H9 (cell line): Measurements from ENCODE around the gene NXN. TPM values are rescaled to one million over a fixed set of nuclear protein-coding genes. Genes with fewer than 3 reads are reported as not detected.

Source experiments
- DNase-seq: peaks from one replicate; pipeline ENCODE4 v3.0.0-alpha.2; 2017
- H2AFZ ChIP-seq: one replicate; pipeline ENCODE4 v1.6.1; 2013; ENCODE audit warnings: mild to moderate bottlenecking, low read length, control low read depth, moderate library complexity
- H2AK5ac ChIP-seq: 2 replicates; pipeline ENCODE4 v1.6.1; 2013; ENCODE audit warnings: low read length, control low read depth, mixed read lengths; ENCODE audit not compliant: insufficient read length
- H2BK120ac ChIP-seq: one replicate; pipeline ENCODE4 v1.6.1; 2013; ENCODE audit warnings: low read depth, mild to moderate bottlenecking, low read length, control low read depth, inconsistent platforms; ENCODE audit not compliant: poor library complexity, severe bottlenecking
- H2BK12ac ChIP-seq: 2 replicates; pipeline ENCODE4 v1.6.1; 2013; ENCODE audit warnings: low read length, control low read depth, mixed read lengths, low read depth; ENCODE audit not compliant: insufficient read length
- H2BK15ac ChIP-seq: 2 replicates; pipeline ENCODE4 v1.6.1; 2013; ENCODE audit warnings: low read depth, low read length, control low read depth
- H2BK20ac ChIP-seq: one replicate; pipeline ENCODE4 v1.6.1; 2013; ENCODE audit warnings: low read depth, mild to moderate bottlenecking, low read length, control low read depth, inconsistent platforms; ENCODE audit not compliant: poor library complexity, severe bottlenecking
- H2BK5ac ChIP-seq: 2 replicates; pipeline ENCODE4 v1.6.1; 2013; ENCODE audit warnings: low read length, control low read depth, mixed read lengths; ENCODE audit not compliant: insufficient read length
- H3K14ac ChIP-seq: 2 replicates; pipeline ENCODE4 v1.6.1; 2013; ENCODE audit warnings: low read length, control low read depth; ENCODE audit not compliant: insufficient read depth
- H3K18ac ChIP-seq: 2 replicates; pipeline ENCODE4 v1.6.1; 2013; ENCODE audit warnings: low read depth, mild to moderate bottlenecking, mixed read lengths, low read length, control low read depth; ENCODE audit not compliant: insufficient read length
- H3K23ac ChIP-seq: 2 replicates; pipeline ENCODE4 v1.6.1; 2013; ENCODE audit warnings: low read length, control low read depth, mixed read lengths, low read depth; ENCODE audit not compliant: insufficient read length
- H3K23me2 ChIP-seq: 2 replicates; pipeline ENCODE4 v1.6.1; 2013; ENCODE audit warnings: low read depth, mild to moderate bottlenecking, mixed read lengths, low read length, control low read depth; ENCODE audit not compliant: insufficient read length, poor library complexity, severe bottlenecking
- H3K27ac ChIP-seq: 2 replicates; pipeline ENCODE4 v1.5.1; 2013; ENCODE audit warnings: low read length, control low read depth, mixed read lengths, low read depth; ENCODE audit not compliant: insufficient read length
- H3K27me3 ChIP-seq: 2 replicates; pipeline ENCODE4 v1.6.1; 2013; ENCODE audit warnings: low read length, control low read depth, inconsistent platforms; ENCODE audit not compliant: insufficient read depth
- H3K4ac ChIP-seq: 2 replicates; pipeline ENCODE4 v1.6.1; 2013; ENCODE audit warnings: low read depth, mild to moderate bottlenecking, control low read depth, inconsistent platforms, low read length, moderate library complexity
- H3K4me1 ChIP-seq: 2 replicates; pipeline ENCODE4 v1.6.1; 2013; ENCODE audit warnings: low read length, control low read depth, inconsistent platforms; ENCODE audit not compliant: insufficient read depth
- H3K4me2 ChIP-seq: 2 replicates; pipeline ENCODE4 v1.6.1; 2013; ENCODE audit warnings: low read length, control low read depth, mixed read lengths; ENCODE audit not compliant: insufficient read length, insufficient read depth
- H3K56ac ChIP-seq: 2 replicates; pipeline ENCODE4 v1.6.1; 2013; ENCODE audit warnings: low read depth, mild to moderate bottlenecking, mixed read lengths, low read length, control low read depth; ENCODE audit not compliant: insufficient read length
- H3K79me1 ChIP-seq: 2 replicates; pipeline ENCODE4 v1.6.1; 2013; ENCODE audit warnings: low read depth, mild to moderate bottlenecking, moderate library complexity, low read length, control low read depth, inconsistent platforms; ENCODE audit not compliant: insufficient read depth, poor library complexity, severe bottlenecking
- H3K79me2 ChIP-seq: 2 replicates; pipeline ENCODE4 v1.6.1; 2013; ENCODE audit warnings: low read length, control low read depth, inconsistent platforms; ENCODE audit not compliant: insufficient read depth
- H3K9ac ChIP-seq: 2 replicates; pipeline ENCODE4 v1.6.1; 2013; ENCODE audit warnings: low read length, control low read depth, mixed read lengths; ENCODE audit not compliant: insufficient read length; ENCODE audit errors: extremely low read depth
- H3K9me3 ChIP-seq: one replicate; pipeline ENCODE4 v1.6.1; 2013; ENCODE audit warnings: low read depth, low read length, inconsistent platforms; ENCODE audit not compliant: control insufficient read depth
- H3T11ph ChIP-seq: one replicate; pipeline ENCODE4 v1.6.1; 2013; ENCODE audit warnings: mild to moderate bottlenecking, low read length, control low read depth, inconsistent platforms
- H4K20me1 ChIP-seq: one replicate; pipeline ENCODE4 v1.6.1; 2013; ENCODE audit not compliant: control insufficient read depth, insufficient read length, insufficient read depth
- H4K5ac ChIP-seq: 2 replicates; pipeline ENCODE4 v1.6.1; 2013; ENCODE audit warnings: low read depth, mild to moderate bottlenecking, mixed read lengths, low read length, control low read depth; ENCODE audit not compliant: insufficient read length
- H4K8ac ChIP-seq: replicated peaks from 2 replicates; pipeline ENCODE4 v1.6.1; 2013; ENCODE audit warnings: low read length, control low read depth, mixed read lengths, low read depth; ENCODE audit not compliant: insufficient read length
- H4K91ac ChIP-seq: 2 replicates; pipeline ENCODE4 v1.6.1; 2013; ENCODE audit warnings: low read depth, mild to moderate bottlenecking, moderate library complexity, mixed read lengths, low read length, control low read depth; ENCODE audit not compliant: insufficient read length
- H3K27ac Mint-ChIP-seq, 3 experiments: 2 replicates in 2 of 3; 3 replicates in 1 of 3; pipeline ENCODE4 v1.8.0; 2020 to 2021; ENCODE audit warnings: mixed read lengths in 3 of 3, mild to moderate bottlenecking in 1 of 3, moderate library complexity in 1 of 3
- H3K27me3 Mint-ChIP-seq: 2 replicates; pipeline ENCODE4 v1.8.0; 2021; ENCODE audit warnings: low read depth, mild to moderate bottlenecking, moderate library complexity, mixed read lengths
- H3K36me3 Mint-ChIP-seq, 3 experiments: 2 replicates in 2 of 3; 3 replicates in 1 of 3; pipeline ENCODE4 v1.8.0; 2020 to 2021; ENCODE audit warnings: low read depth in 3 of 3, mixed read lengths in 3 of 3; ENCODE audit not compliant: insufficient read depth in 1 of 3
- H3K4me1 Mint-ChIP-seq, 2 experiments: 2 replicates each; pipeline ENCODE4 v1.8.0; 2020; ENCODE audit warnings: mixed read lengths in 2 of 2
- H3K4me3 Mint-ChIP-seq, 2 experiments: 2 replicates in 1 of 2; 3 replicates in 1 of 2; pipeline ENCODE4 v1.8.0; 2020 to 2021; ENCODE audit warnings: mild to moderate bottlenecking in 2 of 2, mixed read lengths in 2 of 2, moderate library complexity in 1 of 2
- H3K9me3 Mint-ChIP-seq, 2 experiments: 2 replicates in 1 of 2; 3 replicates in 1 of 2; pipeline ENCODE4 v1.8.0; 2020; ENCODE audit warnings: mild to moderate bottlenecking in 2 of 2, mixed read lengths in 2 of 2, moderate library complexity in 1 of 2
- WGBS: extraction: QIAGEN DNeasy Blood & Tissue Kit; methylation state at CpG from one replicate; pipeline ENCODE4 v1.1.7; 2013; ENCODE audit warnings: missing lambda C conversion rate, low lambda C conversion rate, mixed read lengths; ENCODE audit not compliant: insufficient read length; ENCODE audit errors: extremely low coverage; 5-methylcytosine and 5-hydroxymethylcytosine counted together
- total RNA-seq: library from RNA; stranded (reverse); gene quantifications from 2 replicates; pipeline ENCODE4 v1.2.1, GENCODE V29; 2021
- TF ChIP-seq, protein P1 (sequence below): fragments of 200-600 bp; sonication (generic); conservative IDR thresholded peaks from 3 replicates; pipeline ENCODE4 v1.8.0; 2021; ENCODE audit warnings: antibody characterized with exemption, mild to moderate bottlenecking

Gene NXN
- total RNA-seq, 1 experiment from 2014 or later = 93.6 TPM

DNA sequence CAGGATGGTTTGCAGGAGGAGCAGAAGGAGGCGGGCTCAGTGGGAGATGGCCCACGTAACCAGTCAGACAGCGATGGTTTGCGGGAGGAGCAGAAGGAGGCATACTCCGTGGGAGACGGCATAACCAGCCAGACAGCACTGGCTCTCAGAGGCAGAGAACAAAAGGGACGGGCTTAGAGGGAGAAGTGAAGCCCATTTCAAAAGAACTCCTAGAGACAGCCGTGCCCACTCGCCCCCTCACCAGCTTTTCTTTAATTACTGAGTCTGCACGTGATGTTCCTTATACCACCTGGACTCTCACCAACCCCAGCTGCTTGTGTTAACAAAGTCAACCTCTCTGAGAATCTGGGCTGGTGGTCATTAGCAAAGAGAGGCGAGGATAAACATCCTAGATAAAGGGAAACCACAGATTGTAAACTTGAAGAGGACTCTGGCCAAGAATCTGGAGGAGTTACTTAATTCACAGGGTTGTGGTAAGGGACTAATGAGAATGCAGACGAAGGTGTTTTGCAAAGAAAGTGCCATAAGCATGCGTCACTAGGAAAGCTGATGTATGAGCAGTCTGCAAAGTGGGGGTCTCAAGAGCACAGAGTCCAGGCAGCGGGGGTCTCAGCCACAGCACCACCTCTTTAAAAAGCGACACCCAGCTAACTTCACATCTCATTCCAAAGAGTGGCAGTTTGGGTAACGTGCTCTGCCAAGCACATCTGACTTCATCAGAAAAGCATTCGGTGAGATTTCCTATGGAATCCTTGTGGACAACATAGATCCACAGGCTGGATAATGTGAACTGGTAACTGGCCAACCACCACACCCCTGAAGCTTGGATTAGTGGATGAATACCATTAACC is 51.7 kb downstream of the NXN start:
- peaks cover 5% of the 10 kb centered on the region; the same call in 1 of the 2 replicates for H3K79me2 ChIP-seq

More for the DNA sequence above, 51.7 kb downstream of the NXN start:
- Histone ChIP-seq H2BK20ac (no peak overlapping the region), H3K56ac (no peak overlapping the region), H4K20me1 (no peaks in the 10 kb centered on the region), H3K18ac (no peak overlapping the region), H4K91ac (no peak overlapping the region), H4K8ac (no peak overlapping the region), H3K23me2 (no peaks in the 10 kb centered on the region), H2BK12ac (no peak overlapping the region), H3K9ac (no peak overlapping the region), H3K23ac (no peak overlapping the region), H3K27me3 (no peaks in the 10 kb centered on the region), H3T11ph (no peak overlapping the region), H3K9me3 (no peaks in the 10 kb centered on the region), H4K5ac (no peak overlapping the region), H3K27ac (no peak overlapping the region), H2BK5ac (no peak overlapping the region), H3K4me1 (peaks cover 5% of the 10 kb centered on the region; the same call in 1 of the 2 replicates), H2AK5ac (no peak overlapping the region), H3K4me2 (no peak overlapping the region), H3K14ac (no peak overlapping the region), H2AFZ (no peak overlapping the region), H2BK15ac (no peak overlapping the region), H2BK120ac (no peak overlapping the region), H3K79me1 (peaks cover 8% of the 10 kb centered on the region), H3K4ac (no peak overlapping the region)
- no peak for DNase-seq
- peaks cover 53 to 61% of the 10 kb centered on the region in 2 experiments for H3K4me1 Mint-ChIP-seq
- TF ChIP-seq, protein P1, sequence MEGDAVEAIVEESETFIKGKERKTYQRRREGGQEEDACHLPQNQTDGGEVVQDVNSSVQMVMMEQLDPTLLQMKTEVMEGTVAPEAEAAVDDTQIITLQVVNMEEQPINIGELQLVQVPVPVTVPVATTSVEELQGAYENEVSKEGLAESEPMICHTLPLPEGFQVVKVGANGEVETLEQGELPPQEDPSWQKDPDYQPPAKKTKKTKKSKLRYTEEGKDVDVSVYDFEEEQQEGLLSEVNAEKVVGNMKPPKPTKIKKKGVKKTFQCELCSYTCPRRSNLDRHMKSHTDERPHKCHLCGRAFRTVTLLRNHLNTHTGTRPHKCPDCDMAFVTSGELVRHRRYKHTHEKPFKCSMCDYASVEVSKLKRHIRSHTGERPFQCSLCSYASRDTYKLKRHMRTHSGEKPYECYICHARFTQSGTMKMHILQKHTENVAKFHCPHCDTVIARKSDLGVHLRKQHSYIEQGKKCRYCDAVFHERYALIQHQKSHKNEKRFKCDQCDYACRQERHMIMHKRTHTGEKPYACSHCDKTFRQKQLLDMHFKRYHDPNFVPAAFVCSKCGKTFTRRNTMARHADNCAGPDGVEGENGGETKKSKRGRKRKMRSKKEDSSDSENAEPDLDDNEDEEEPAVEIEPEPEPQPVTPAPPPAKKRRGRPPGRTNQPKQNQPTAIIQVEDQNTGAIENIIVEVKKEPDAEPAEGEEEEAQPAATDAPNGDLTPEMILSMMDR = no peak
- H3K9me3 Mint-ChIP-seq = no peaks in the 10 kb centered on the region
- H3K27me3 Mint-ChIP-seq = no peaks in the 10 kb centered on the region
- WGBS = no CpG with 5 or more reads among the region's 17 CpGs
- H3K36me3 Mint-ChIP-seq = peaks cover 4 to 14% (median 13%) of the 10 kb centered on the region in 3 experiments; a peak in 6 of 7 replicates
- peak overlapping the region; percentile 77 to 96 (median 94) for H3K27ac Mint-ChIP-seq
- peak overlapping the region in 1 of 2 experiments; percentile 45; a peak in 1 of 5 replicates for H3K4me3 Mint-ChIP-seq
